C4-2B (cell line): ENCODE measurements around the gene MOSPD2.

Source experiments
- CTCF ChIP-seq: fragments of 450-650 bp; conservative IDR thresholded peaks from 2 replicates; pipeline ENCODE4 v1.5.1; 2017; ENCODE audit warnings: mild to moderate bottlenecking
- ZFX ChIP-seq: fragments of 450-650 bp; IDR thresholded peaks from 2 replicates; pipeline ENCODE4 v1.6.1; 2017

GRCh38 chrX:14934423-14934822 is 61.2 kb downstream of the MOSPD2 start:
- TF ChIP-seq CTCF (no peak), ZFX (no peak)
